ENCODE measurements around the gene FAM76A. TPM values are rescaled to one million over a fixed set of nuclear protein-coding genes. Genes with fewer than 3 reads are reported as not detected.

The FAM76A gene
- total RNA-seq, 1 experiment from 2014 or later: 9.6 TPM

DNA sequence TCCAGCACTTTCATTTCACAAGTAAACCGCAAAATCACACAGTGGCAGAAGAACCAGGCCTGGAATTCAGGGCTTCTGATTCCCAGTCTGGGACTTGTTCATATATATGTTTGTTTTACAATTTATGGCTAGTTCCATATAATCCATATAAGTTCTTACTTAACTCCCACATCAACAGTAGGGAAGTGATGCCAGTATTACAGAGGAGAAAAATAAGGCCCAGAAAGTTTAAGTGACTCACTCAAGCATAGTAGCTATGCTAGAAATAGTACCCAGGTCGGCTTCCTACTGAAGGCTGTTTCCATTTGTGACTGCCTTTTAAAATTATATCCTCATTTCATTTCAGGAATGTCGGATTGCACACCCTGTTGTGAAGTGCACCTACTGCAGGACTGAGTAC lies 1.4 kb downstream of the FAM76A start (continued):
- TF ChIP-seq REST (IDR thresholded peaks at IDR 0.05; ENCODE audit: low read depth): no peak
- TF ChIP-seq, protein P1, sequence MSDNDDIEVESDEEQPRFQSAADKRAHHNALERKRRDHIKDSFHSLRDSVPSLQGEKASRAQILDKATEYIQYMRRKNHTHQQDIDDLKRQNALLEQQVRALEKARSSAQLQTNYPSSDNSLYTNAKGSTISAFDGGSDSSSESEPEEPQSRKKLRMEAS (IDR thresholded peaks at IDR 0.05): no peak

- no TSS peak for BruUV-seq (replicated peaks)
- Histone ChIP-seq H3K9me3 (ENCODE audit: control insufficient read depth in 1 of 2, insufficient read depth in 1 of 2, low read depth in 1 of 2, low read length in 2 of 2) (no peaks in the 10 kb centered on the region), H3K4me2 (ENCODE audit: low read length) (no peak overlapping the region), H3K79me2 (ENCODE audit: insufficient read depth, low read length) (no peaks in the 10 kb centered on the region), H3K27me3 (ENCODE audit: insufficient read depth, low read length) (no peaks in the 10 kb centered on the region), H3K9me2 (ENCODE audit: insufficient read depth) (no peaks in the 10 kb centered on the region), H3K4me1 (ENCODE audit: control insufficient read depth in 1 of 2, insufficient read depth in 2 of 2, low read length in 2 of 2) (no peaks in the 10 kb centered on the region), H3K27ac (ENCODE audit: low read depth, low read length) (no peak overlapping the region), H4K20me1 (ENCODE audit: insufficient read depth) (no peaks in the 10 kb centered on the region), H3K36me3 (ENCODE audit: control insufficient read depth in 1 of 2, insufficient read depth in 2 of 2, low read length in 2 of 2) (no peaks in the 10 kb centered on the region; a peak in 1 of 4 replicates), H2AFZ (ENCODE audit: low read depth, low read length, poor library complexity, severe bottlenecking) (no peak overlapping the region), H3K9ac (ENCODE audit: low read length) (no peak overlapping the region), H3K4me3 (replicated peaks in 1 of 2; ENCODE audit: low read depth in 1 of 2, low read length in 2 of 2) (no peak overlapping the region)
- TF ChIP-seq TCF7L2 (IDR thresholded peaks at IDR 0.05; ENCODE audit: borderline replicate concordance, extremely low read depth, insufficient read depth, insufficient read length) (no peak), CBX3 (IDR thresholded peaks at IDR 0.05; ENCODE audit: low read depth) (no peak), CEBPB (IDR thresholded peaks at IDR 0.05; ENCODE audit: low read depth) (no peak), ATF3 (IDR thresholded peaks at IDR 0.05) (no peak), SP1 (IDR thresholded peaks at IDR 0.05; ENCODE audit: low read depth) (no peak), ELF1 (IDR thresholded peaks at IDR 0.05; ENCODE audit: borderline replicate concordance, low read depth) (no peak), EZH2 (IDR thresholded peaks at IDR 0.05) (no peak), REST (IDR thresholded peaks at IDR 0.05; ENCODE audit: low read depth) (no peak), ZFX (IDR thresholded peaks at IDR 0.05) (no peak), ZBTB33 (IDR thresholded peaks at IDR 0.05; ENCODE audit: extremely low read depth, insufficient replicate concordance, low read length) (no peak)
- intact Hi-C loops (cut with micrococcal nuclease): no loop called here
- no peak for DNase-seq (ENCODE audit: low read depth, low spot score)
- POLR2A ChIA-PET: no interaction called here
- CTCF ChIA-PET: no interaction called here
- ATAC-seq: no peak
- RAD21 ChIA-PET (ENCODE audit: low non-redundant PET in 1 of 2, low total read pairs in 2 of 2, uncharacterized antibody in 2 of 2, unreplicated experiment in 2 of 2): no interaction called here
Measured at GRCh38 chr1:27736252-27736651, 10.5 kb downstream of the FAM76A start.
